IMR-90 (cell line): ENCODE results near the gene RAB1A. TPM values are rescaled to one million over a fixed set of nuclear protein-coding genes. Genes with fewer than 3 reads are reported as not detected.
A peak's percentile ranks its signal among the peaks of the same experiment; 100 is the strongest.

Source experiments
- ATAC-seq: fragments of 200-7000 bp; cut with Tn5 transposase; 2 replicates; pipeline ENCODE4 v1.9.1; 2020; ENCODE audit warnings: low read depth, mild to moderate bottlenecking, moderate library complexity
- BruUV-seq: library from RNA; stranded (reverse); fragments of 400-500 nt; replicated peaks from 2 replicates; lab custom pipeline; 2021; lab: Mats Ljungman, UMichigan
- CTCF ChIA-PET: fragments of 300-600 bp; formaldehyde crosslinking; extraction: SDS; loops from one replicate; lab custom pipeline; 2021; ENCODE audit warnings: antibody characterized with exemption; lab: Yijun Ruan, JAX
- POLR2A ChIA-PET: fragments of 300-600 bp; sonication (Branson Sonifier 250); formaldehyde crosslinking; loops from one replicate; lab custom pipeline; 2022; ENCODE audit warnings: antibody characterized with exemption; ENCODE audit not compliant: unreplicated experiment; lab: Charles Lee
- DNase-seq: peaks from one replicate; pipeline ENCODE4 v3.0.0; 2013
- H2AFZ ChIP-seq: replicated peaks from 2 replicates; pipeline ENCODE3; 2013; ENCODE audit warnings: low read length, mild to moderate bottlenecking; ENCODE audit not compliant: poor library complexity
- H2AK5ac ChIP-seq: 2 replicates; pipeline ENCODE4 v1.6.1; 2013; ENCODE audit warnings: low read depth, low read length, inconsistent platforms
- H2AK9ac ChIP-seq: replicated peaks from 2 replicates; pipeline ENCODE3; 2013; ENCODE audit warnings: mild to moderate bottlenecking, low read depth, low read length, moderate library complexity; ENCODE audit not compliant: poor library complexity
- H2BK120ac ChIP-seq: 2 replicates; pipeline ENCODE4 v1.6.1; 2013; ENCODE audit warnings: low read depth, low read length, inconsistent platforms
- H2BK15ac ChIP-seq: 3 replicates; pipeline ENCODE4 v1.6.1; 2013; ENCODE audit warnings: low read depth, low read length, inconsistent platforms
- H2BK20ac ChIP-seq: 2 replicates; pipeline ENCODE4 v1.6.1; 2013; ENCODE audit warnings: low read depth, mild to moderate bottlenecking, inconsistent platforms, low read length, moderate library complexity
- H2BK5ac ChIP-seq: 2 replicates; pipeline ENCODE4 v1.6.1; 2013; ENCODE audit warnings: mild to moderate bottlenecking, low read depth, low read length, inconsistent platforms; ENCODE audit not compliant: poor library complexity, severe bottlenecking
- H3K14ac ChIP-seq: replicated peaks from 2 replicates; pipeline ENCODE4 v1.6.1; 2013; ENCODE audit warnings: low read depth, low read length, inconsistent platforms
- H3K18ac ChIP-seq: 2 replicates; pipeline ENCODE4 v1.6.1; 2013; ENCODE audit warnings: low read depth, low read length, control low read depth
- H3K23ac ChIP-seq: 2 replicates; pipeline ENCODE4 v1.6.1; 2013; ENCODE audit warnings: low read depth, low read length, inconsistent platforms
- H3K27ac ChIP-seq: 2 replicates; pipeline ENCODE4 v1.5.1; 2013; ENCODE audit warnings: mild to moderate bottlenecking, control low read depth, low read length; ENCODE audit not compliant: insufficient read depth
- H3K27me3 ChIP-seq: 2 replicates; pipeline ENCODE4 v1.6.1; 2013; ENCODE audit warnings: low read length; ENCODE audit not compliant: control insufficient read depth, insufficient read depth
- H3K36me3 ChIP-seq: 2 replicates; pipeline ENCODE4 v1.6.1; 2013; ENCODE audit warnings: low read length, mixed read lengths; ENCODE audit not compliant: control insufficient read depth, insufficient read depth
- H3K4ac ChIP-seq: 2 replicates; pipeline ENCODE4 v1.6.1; 2013; ENCODE audit warnings: low read depth, low read length, inconsistent platforms
- H3K4me1 ChIP-seq: 2 replicates; pipeline ENCODE4 v1.6.1; 2013; ENCODE audit warnings: low read length, mixed read lengths; ENCODE audit not compliant: control insufficient read depth, insufficient read depth
- H3K4me2 ChIP-seq: 2 replicates; pipeline ENCODE4 v1.6.1; 2013; ENCODE audit warnings: low read depth, mild to moderate bottlenecking, control low read depth, low read length, moderate library complexity
- H3K4me3 ChIP-seq: 2 replicates; pipeline ENCODE4 v1.5.1; 2013; ENCODE audit warnings: low read depth, mild to moderate bottlenecking, control low read depth, low read length, moderate library complexity; ENCODE audit not compliant: insufficient read depth
- H3K56ac ChIP-seq: 2 replicates; pipeline ENCODE4 v1.6.1; 2013; ENCODE audit warnings: low read length, inconsistent platforms; ENCODE audit not compliant: insufficient read depth; ENCODE audit errors: extremely low read depth
- H3K79me1 ChIP-seq, 2 experiments: 2 replicates each; pipeline ENCODE4 v1.6.1; 2013; ENCODE audit warnings: low read length in 2 of 2, inconsistent platforms in 1 of 2, low read depth in 1 of 2
- H3K9ac ChIP-seq: 2 replicates; pipeline ENCODE4 v1.6.1; 2013; ENCODE audit warnings: low read depth, low read length, control low read depth
- H3K9me1 ChIP-seq: 2 replicates; pipeline ENCODE4 v1.6.1; 2013; ENCODE audit warnings: low read length, inconsistent platforms; ENCODE audit not compliant: insufficient read depth
- H3K9me3 ChIP-seq: 2 replicates; pipeline ENCODE4 v1.6.1; 2013; ENCODE audit warnings: low read length; ENCODE audit not compliant: control insufficient read depth, insufficient read depth
- H4K20me1 ChIP-seq: 2 replicates; pipeline ENCODE4 v1.6.1; 2013; ENCODE audit warnings: low read length, inconsistent platforms; ENCODE audit not compliant: insufficient read depth
- H4K5ac ChIP-seq: 2 replicates; pipeline ENCODE4 v1.6.1; 2013; ENCODE audit warnings: mild to moderate bottlenecking, low read depth, low read length, control low read depth
- H4K8ac ChIP-seq, 2 experiments: 2 replicates each; pipeline ENCODE4 v1.6.1; 2013; ENCODE audit warnings: low read depth in 2 of 2, low read length in 2 of 2, control low read depth in 1 of 2, inconsistent platforms in 1 of 2
- H4K91ac ChIP-seq: 2 replicates; pipeline ENCODE4 v1.6.1; 2013; ENCODE audit warnings: low read depth, low read length, inconsistent platforms; ENCODE audit not compliant: insufficient read depth
- BHLHE40 ChIP-seq: fragments of 150-350 bp; IDR thresholded peaks from 2 replicates; pipeline ENCODE4 v1.6.1; 2016; ENCODE audit warnings: mild to moderate bottlenecking, low read depth, low read length
- CEBPB ChIP-seq: IDR thresholded peaks from 2 replicates; pipeline ENCODE4 v1.6.1; 2012; ENCODE audit warnings: low read depth, low read length, improper control_type of control experiment
- CHD1 ChIP-seq: IDR thresholded peaks from 2 replicates; pipeline ENCODE4 v1.6.1; 2012; ENCODE audit warnings: low read depth, low read length, improper control_type of control experiment
- ELK1 ChIP-seq: fragments of 150-350 bp; IDR thresholded peaks from 2 replicates; pipeline ENCODE4 v1.6.1; 2016; ENCODE audit warnings: low read depth, mild to moderate bottlenecking, low read length, moderate library complexity, borderline replicate concordance
- FOS ChIP-seq: fragments of 150-350 bp; IDR thresholded peaks from 2 replicates; pipeline ENCODE4 v1.6.1; 2016; ENCODE audit warnings: low read depth, low read length
- MAFK ChIP-seq: IDR thresholded peaks from 2 replicates; pipeline ENCODE4 v1.6.1; 2012; ENCODE audit warnings: low read depth, low read length, improper control_type of control experiment
- MAZ ChIP-seq: IDR thresholded peaks from 2 replicates; pipeline ENCODE4 v1.6.1; 2012; ENCODE audit warnings: low read depth, mild to moderate bottlenecking, low read length, improper control_type of control experiment, moderate library complexity, borderline replicate concordance
- MXI1 ChIP-seq: IDR thresholded peaks from 2 replicates; pipeline ENCODE4 v1.6.1; 2012; ENCODE audit warnings: low read depth, mild to moderate bottlenecking, low read length, moderate library complexity, borderline replicate concordance
- NFE2L2 ChIP-seq: fragments of 150-350 bp; IDR thresholded peaks from 2 replicates; pipeline ENCODE4 v1.6.1; 2016; ENCODE audit warnings: low read depth, mild to moderate bottlenecking, low read length
- POLR2A ChIP-seq: IDR thresholded peaks from 2 replicates; pipeline ENCODE4 v1.6.1; 2012; ENCODE audit warnings: mild to moderate bottlenecking, low read depth, low read length
- RAD21 ChIP-seq: IDR thresholded peaks from 2 replicates; pipeline ENCODE4 v1.6.1; 2012; ENCODE audit warnings: low read length, improper control_type of control experiment
- RCOR1 ChIP-seq: IDR thresholded peaks from 2 replicates; pipeline ENCODE4 v1.6.1; 2012; ENCODE audit warnings: mild to moderate bottlenecking, low read length, improper control_type of control experiment; ENCODE audit not compliant: insufficient replicate concordance
- USF2 ChIP-seq: fragments of 150-350 bp; IDR thresholded peaks from 2 replicates; pipeline ENCODE4 v1.6.1; 2017; ENCODE audit warnings: mild to moderate bottlenecking, antibody characterized with exemption, low read length, low read depth
- WGBS, 2 experiments: methylation state at CpG; one replicate each; pipeline versions ENCODE4 v1.1.5 to v1.1.7; 2013; ENCODE audit warnings: missing lambda C conversion rate in 2 of 2; ENCODE audit not compliant: insufficient read length in 1 of 2; ENCODE audit errors: extremely low coverage in 2 of 2; 5-methylcytosine and 5-hydroxymethylcytosine counted together
- dilution Hi-C: fragments of 300-500 bp; cut with HindIII; formaldehyde crosslinking; loops from one replicate; pipeline ENCODE4 v1.14.3; 2018; ENCODE audit warnings: low sequenced_read_pairs; ENCODE audit not compliant: unreplicated experiment
- in situ Hi-C: fragments of 300-500 bp; cut with MboI; formaldehyde crosslinking; loops from 3 replicates; pipeline ENCODE4 v1.14.3; 2019; ENCODE audit warnings: low sequenced_read_pairs, inconsistent platforms, mixed read lengths
- intact Hi-C: fragments of 100-400 bp; cut with micrococcal nuclease; formaldehyde crosslinking; loops from 2 replicates; pipeline ENCODE4 v1.10.0; 2022
- polyA plus RNA-seq, 3 experiments: library from polyadenylated mRNA; depleted of rRNA; stranded (reverse); fragments of >200 nt; gene quantifications; 2 replicates each; pipeline ENCODE4 v1.2.3, GENCODE V29; 2012; ENCODE audit warnings: low replicate concordance in 1 of 3
- total RNA-seq: library from RNA; depleted of rRNA; stranded (reverse); fragments of >200 nt; gene quantifications from 2 replicates; pipeline ENCODE4 v1.2.3, GENCODE V29; 2012

Gene RAB1A
- total and polyA plus RNA-seq, 2 of the 4 experiments (the other 2 are of a cell fraction): 114 to 169 TPM

GRCh38 chr2:65137197-65137775 lies 7.4 kb upstream of the RAB1A start:
- no peak overlapping the region for H4K5ac ChIP-seq
- H3K14ac ChIP-seq: peak overlapping the region; percentile 31; the same call in 1 of the 2 replicates
- H3K36me3 ChIP-seq: no peaks in the 10 kb centered on the region
- no peaks in the 10 kb centered on the region for H3K9me3 ChIP-seq
- H3K9me1 ChIP-seq: peaks cover 5% of the 10 kb centered on the region; the same call in 1 of the 2 replicates
- no peak overlapping the region for H2BK5ac ChIP-seq
- H2BK15ac ChIP-seq: no peak overlapping the region
- H2AFZ ChIP-seq: no peak overlapping the region
- H3K4me2 ChIP-seq: no peak overlapping the region
- POLR2A ChIA-PET: interaction anchor here (0.6 kb wide), 1 partner anchor 21 kb away, joined by 3 read pairs; no protein-coding TSS in a partner anchor
- no peak overlapping the region for H3K9ac ChIP-seq
- peaks cover 4% of the 10 kb centered on the region for H3K4me1 ChIP-seq
- no peak overlapping the region for H2BK120ac ChIP-seq
- H2BK20ac ChIP-seq: no peak overlapping the region
- DNase-seq: no peak
- no peak overlapping the region for H3K23ac ChIP-seq
- no peak overlapping the region for H3K4me3 ChIP-seq
- no peak overlapping the region for H4K91ac ChIP-seq
- dilution Hi-C loops (no loop called here), intact Hi-C loops (no loop called here), in situ Hi-C loops (no loop called here)
- peak; percentile 40 for ATAC-seq
- no peaks in the 10 kb centered on the region for H3K27me3 ChIP-seq
- no peaks in the 10 kb centered on the region for H4K20me1 ChIP-seq
- H3K79me1 ChIP-seq: no peaks in the 10 kb centered on the region
- TF ChIP-seq CHD1 (no peak), MAZ (no peak), MAFK (no peak), ELK1 (no peak), CEBPB (no peak), POLR2A (no peak), FOS (no peak), RCOR1 (no peak), USF2 (no peak), NFE2L2 (no peak), BHLHE40 (no peak), MXI1 (no peak), RAD21 (no peak)
- CTCF ChIA-PET: no interaction called here
- no peak overlapping the region for H4K8ac ChIP-seq
- no peak overlapping the region for H2AK5ac ChIP-seq
- no peak overlapping the region for H3K18ac ChIP-seq
- WGBS, 2 experiments: 80% methylated on average over 1 of the region's 2 CpGs; no CpG with 5 or more reads in 1 of the 2 experiments
- H3K27ac ChIP-seq: no peak overlapping the region
- no peak overlapping the region for H3K4ac ChIP-seq
- BruUV-seq: no TSS peak
- no peak overlapping the region for H2AK9ac ChIP-seq
- no peak overlapping the region for H3K56ac ChIP-seq
